GM12873 (cell line): ENCODE data around the gene VSTM2L.

ENCODE experiments used
- TF ChIP-seq, protein P1 (sequence below): IDR thresholded peaks from 2 replicates; pipeline ENCODE4 v1.5.1; 2012; ENCODE audit warnings: low read depth, mild to moderate bottlenecking, moderate library complexity, low read length, control low read depth; ENCODE audit not compliant: insufficient read depth; ENCODE audit errors: missing control alignments

The VSTM2L gene

DNA sequence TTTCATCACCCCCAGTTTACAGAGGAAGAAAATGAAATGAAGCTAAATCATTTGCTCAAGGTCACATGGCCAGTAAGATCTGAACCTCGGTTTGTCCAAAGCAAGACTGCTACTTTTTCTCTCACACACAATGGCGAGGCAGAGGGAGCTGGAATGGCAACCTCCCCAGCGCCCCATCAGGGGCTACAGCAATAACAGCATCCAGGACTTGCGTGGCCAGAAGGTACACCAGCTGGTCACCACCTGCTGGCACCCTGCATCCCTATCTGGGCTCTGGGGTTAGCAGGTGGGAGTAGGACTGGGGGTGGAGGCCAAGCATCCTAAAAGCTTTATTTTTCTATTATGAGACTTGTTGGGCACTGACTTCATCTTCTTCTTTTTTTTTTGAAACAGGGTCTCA, 89.0 kb downstream of the VSTM2L start:
- TF ChIP-seq, protein P1, sequence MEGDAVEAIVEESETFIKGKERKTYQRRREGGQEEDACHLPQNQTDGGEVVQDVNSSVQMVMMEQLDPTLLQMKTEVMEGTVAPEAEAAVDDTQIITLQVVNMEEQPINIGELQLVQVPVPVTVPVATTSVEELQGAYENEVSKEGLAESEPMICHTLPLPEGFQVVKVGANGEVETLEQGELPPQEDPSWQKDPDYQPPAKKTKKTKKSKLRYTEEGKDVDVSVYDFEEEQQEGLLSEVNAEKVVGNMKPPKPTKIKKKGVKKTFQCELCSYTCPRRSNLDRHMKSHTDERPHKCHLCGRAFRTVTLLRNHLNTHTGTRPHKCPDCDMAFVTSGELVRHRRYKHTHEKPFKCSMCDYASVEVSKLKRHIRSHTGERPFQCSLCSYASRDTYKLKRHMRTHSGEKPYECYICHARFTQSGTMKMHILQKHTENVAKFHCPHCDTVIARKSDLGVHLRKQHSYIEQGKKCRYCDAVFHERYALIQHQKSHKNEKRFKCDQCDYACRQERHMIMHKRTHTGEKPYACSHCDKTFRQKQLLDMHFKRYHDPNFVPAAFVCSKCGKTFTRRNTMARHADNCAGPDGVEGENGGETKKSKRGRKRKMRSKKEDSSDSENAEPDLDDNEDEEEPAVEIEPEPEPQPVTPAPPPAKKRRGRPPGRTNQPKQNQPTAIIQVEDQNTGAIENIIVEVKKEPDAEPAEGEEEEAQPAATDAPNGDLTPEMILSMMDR = no peak

DNA sequence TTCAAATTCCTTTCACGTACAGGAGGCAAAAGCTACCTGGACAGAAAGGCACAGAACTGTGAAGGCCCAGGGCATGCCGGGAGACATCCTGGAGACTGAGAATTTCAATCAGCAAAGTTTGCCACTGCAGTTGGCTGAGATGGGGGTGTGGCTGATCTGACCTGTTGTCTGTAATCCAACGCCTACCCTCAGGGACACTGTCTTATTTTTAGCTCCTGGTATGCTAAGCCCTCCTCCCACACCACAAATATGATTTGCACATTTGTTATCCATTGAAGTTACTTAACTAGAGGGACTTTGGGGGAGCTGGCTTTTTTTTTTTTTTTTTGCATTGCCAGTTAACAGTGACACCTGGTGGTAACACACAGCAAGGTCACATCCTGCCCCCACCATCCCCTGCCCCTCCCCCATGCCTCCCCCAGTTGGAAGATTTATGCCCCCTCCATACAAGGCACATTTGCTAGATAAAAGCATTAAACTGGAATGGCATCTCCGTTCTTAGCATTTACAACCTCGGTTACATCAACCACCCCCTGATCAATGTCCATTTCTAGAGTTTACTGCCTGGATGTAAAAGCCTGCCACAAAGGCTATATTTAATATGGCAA, 90.0 kb downstream of the VSTM2L start:
- TF ChIP-seq, protein P1 = peak; percentile 66

DNA sequence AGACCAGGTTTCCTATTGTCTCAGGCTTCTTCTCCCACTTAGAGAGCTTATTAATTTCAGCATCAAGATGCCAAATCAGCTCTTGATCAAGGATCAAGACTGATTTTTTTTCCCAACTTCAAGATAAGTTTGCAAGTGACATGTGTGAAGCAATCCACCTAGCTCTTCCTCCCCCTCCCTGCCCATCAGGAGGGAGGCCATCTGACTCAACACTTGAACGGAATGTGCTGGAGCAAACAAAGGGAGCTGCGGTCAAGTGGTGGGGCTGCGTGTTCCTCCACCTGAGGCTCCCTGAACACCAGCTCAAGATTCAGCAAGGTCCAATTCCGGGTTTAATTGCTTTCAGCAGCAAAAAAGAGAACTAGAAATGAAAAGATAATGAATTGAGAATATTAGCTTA, 91.6 kb downstream of the VSTM2L start:
- TF ChIP-seq, protein P1 = no peak
